NCI-H748 treated with DMSO at 0.1 percent for 48 hours (cell line): ENCODE measurements around the gene PRR14.
"Not testable (repeated sequence)": the region's sequence is repeated elsewhere in the genome, so short reads cannot be mapped to it uniquely, and the experiment has no call there.

Experiments
- DNase-seq: peaks from one replicate; lab custom pipeline; 2025; lab: John Stamatoyannopoulos, UW

Gene PRR14

GRCh38 chr16:30692396-30693064, 41.8 kb downstream of the PRR14 start:
- DNase-seq, result no peak

DNA sequence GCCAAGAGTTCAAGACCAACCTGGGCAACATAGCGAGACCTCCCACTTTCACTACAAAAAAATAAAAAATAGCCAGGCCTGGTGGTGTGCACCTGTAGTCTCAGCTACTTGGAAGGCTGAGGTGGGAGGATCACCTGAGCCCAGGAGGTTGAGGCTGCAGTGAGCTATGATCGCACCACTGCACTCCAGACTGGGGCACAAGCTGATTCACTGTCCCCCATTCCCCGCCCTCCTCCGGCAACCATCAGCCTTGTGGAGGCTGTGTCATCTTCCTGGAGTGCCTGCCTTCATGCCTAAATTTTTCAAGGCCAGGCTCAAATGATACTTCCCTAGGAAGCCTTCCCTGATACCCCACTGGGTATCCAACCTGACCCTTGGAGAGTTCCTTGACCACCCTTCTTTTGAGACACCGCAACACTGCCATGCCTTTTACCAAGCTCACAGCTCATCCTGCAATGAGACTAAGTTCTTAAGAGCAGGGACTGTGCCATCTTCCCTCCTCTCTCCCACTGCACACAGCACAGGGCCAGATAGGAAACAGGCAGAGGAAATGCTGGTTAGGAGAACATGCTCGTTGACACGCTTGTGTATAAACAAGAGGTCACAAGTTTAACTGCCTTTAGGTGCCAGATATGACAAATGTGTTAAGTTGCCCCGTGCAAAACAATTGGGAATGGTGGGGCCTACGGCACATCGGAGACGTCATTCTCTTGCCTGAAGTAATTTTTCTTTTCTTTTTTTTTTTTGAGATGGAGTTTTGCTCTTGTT, 44.4 kb downstream of the PRR14 start:
- DNase-seq, result no peak

GRCh38 chr16:30696646-30697045, 45.9 kb downstream of the PRR14 start:
- DNase-seq, result not testable (repeated sequence)

GRCh38 chr16:30697264-30698138, 46.7 kb downstream of the PRR14 start:
- DNase-seq, result peak; percentile 85

DNA sequence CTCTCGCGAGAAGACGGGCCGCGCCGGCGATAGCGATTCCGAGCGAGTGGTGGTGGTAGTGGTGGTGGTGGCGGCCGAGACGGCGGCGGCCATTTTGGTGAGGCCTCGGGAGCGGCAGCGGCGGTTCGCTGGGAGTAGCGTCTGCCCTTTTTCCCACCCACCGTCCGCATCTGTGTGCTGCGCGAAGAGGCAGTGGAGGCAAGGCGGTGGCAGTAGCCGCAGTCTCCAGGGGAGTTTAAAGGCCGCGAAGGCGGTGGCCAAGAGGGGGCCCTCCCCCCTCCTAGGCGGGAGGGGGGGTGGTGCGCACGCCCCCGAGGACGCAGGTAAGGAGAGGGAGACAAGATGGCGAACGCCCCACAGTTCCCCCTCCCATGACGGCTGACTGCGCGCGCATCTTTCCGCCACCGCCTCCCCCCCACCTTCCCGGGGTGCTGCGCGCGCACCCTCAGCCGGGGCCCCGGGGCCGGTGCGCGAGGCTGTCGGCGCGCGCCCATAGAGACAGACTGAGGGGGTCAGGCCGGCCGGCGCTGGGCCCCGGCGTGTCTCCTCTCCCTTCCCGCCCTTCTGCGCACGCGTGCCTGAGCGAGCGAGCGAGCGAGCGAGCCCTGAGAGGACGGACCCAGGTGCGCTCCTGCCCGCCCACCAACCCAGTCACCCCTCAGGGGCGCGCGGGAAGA, 47.5 kb downstream of the PRR14 start:
- DNase-seq, result peak; percentile 60

DNA sequence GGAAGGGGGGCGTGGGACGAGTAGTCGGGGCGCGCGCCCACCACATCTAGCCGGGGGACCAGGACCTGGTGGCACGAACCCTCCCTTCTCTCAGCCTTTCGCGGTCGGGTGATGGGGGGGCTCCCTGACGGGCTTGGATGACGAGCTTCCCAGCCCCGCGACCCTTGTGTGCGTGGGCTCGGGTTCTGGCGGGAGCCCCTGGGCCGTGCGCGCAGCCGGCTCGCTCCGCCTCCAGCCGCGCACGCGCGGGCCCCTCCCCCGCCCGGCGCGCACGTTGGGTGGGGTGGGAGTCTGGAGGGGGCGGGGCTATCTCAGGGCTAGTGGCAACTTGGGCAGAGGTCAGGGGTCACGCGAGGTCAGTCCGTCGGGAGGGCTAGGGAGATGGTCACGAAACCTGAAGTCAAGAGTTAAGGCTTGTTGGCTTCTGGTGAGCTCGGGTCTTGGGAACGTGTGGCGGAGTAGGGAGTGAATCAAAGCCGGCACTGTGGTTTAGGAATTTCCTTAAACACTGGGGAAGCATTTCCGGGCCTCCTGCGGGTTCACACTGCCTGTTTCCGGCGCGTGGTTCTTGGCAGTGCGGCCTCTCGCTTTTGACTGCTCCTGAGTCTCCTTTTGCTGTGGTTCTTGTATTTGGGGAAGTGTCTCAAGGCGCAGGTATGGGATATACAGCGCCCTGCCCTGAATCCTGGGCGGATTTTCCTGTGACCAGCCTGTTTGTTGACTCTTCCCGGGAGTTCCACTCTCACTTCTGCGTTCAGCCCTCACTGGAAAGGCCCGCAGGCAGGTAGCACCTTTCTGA, 48.3 kb downstream of the PRR14 start, which contains the start of gene SRCAP:
Gene SRCAP, plus strand, starts transcription at position 356 of the 799 bp plus-strand sequence. CDS start 1,654 bp downstream, outside the sequence.
- peak; percentile 36 for DNase-seq

DNA sequence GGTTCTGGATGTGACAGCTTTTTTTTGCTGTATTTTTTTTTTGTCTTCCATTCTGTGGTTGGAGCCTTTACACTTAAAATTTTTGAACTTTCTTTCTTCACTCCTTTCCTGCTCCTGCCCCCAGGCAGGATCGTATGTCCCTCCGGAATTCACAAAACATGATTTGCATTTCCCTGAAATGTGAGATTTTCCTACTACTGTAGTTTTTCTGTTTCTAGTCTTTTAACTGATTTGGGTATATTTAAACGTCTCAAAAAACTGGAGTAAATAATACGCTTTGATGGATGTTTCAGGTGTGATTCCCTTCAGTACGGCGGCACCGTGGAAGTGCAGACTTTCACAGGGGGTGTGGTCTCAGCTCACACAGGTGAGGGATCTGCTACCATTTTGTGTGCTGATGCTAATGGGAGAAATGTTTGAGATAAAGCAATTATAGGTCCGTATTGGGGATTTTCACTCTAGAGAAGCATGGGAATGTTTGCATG, 48.9 kb downstream of the PRR14 start:
- no peak for DNase-seq

DNA sequence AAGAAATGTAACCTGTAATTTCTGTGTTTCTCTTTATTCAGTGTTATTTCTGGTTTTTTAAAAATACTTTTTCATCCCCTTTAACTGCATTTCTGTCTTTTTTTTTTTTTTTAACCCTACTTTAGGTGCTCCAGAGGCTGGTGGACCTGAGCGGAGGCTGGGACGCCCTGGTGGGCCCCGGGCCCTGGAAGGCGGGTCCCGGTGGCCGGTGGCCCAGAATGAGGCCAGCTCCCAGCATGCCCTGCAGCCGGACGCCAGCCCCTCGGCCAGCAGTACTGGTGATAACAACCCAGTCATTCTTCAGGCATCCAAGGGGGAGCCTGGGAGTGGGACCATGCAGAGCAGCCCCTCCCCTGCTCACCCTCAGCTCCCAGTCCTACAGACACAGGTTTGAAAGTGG, 49.7 kb downstream of the PRR14 start:
- no peak for DNase-seq

- DNase-seq, result no peak
These were observed 50.2 kb downstream of the PRR14 start for GRCh38 chr16:30700971-30701370.

GRCh38 chr16:30703071-30703470, 52.3 kb downstream of the PRR14 start:
- not testable (repeated sequence) for DNase-seq

DNA sequence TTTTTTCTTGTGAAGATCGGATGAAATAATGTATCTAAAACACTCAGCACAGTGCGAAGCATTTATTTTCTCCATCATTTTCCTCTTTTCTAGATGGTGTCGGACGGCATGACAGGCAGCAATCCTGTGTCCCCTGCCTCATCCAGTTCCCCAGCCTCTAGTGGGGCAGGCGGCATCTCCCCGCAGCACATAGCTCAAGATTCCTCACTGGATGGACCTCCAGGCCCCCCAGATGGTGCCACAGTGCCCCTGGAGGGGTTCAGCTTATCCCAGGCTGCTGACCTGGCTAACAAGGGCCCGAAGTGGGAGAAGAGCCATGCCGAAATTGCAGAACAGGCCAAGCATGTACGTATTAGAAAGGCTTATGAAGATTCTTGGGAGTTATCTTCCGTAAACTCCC, 53.2 kb downstream of the PRR14 start:
- DNase-seq, result no peak
